Duodenal mucosa (tissue), 2 donors: ENCODE measurements around the gene SIRPD.
"Not testable (repeated sequence)": the region's sequence is repeated elsewhere in the genome, so short reads cannot be mapped to it uniquely, and the experiment has no call there.

Experiments
- H3K27ac ChIP-seq: one replicate; pipeline ENCODE4 v1.7.0; 2013; ENCODE audit warnings: low read depth, low read length
- H3K27me3 ChIP-seq, 2 donors: one replicate each; pipeline ENCODE4 v1.7.0; 2013; ENCODE audit warnings: low read length in 2 of 2, control low read depth in 1 of 2; ENCODE audit not compliant: insufficient read depth in 2 of 2, control insufficient read depth in 1 of 2
- H3K36me3 ChIP-seq, 2 donors: one replicate each; pipeline ENCODE4 v1.7.0; 2013; ENCODE audit warnings: low read length in 2 of 2, control low read depth in 1 of 2; ENCODE audit not compliant: insufficient read depth in 2 of 2, control insufficient read depth in 1 of 2
- H3K4me1 ChIP-seq, 2 donors: one replicate each; pipeline ENCODE4 v1.7.0; 2013; ENCODE audit warnings: low read length in 2 of 2, control low read depth in 1 of 2; ENCODE audit not compliant: insufficient read depth in 2 of 2, control insufficient read depth in 1 of 2
- H3K4me3 ChIP-seq, 2 donors: one replicate each; pipeline ENCODE4 v1.7.0; 2013; ENCODE audit warnings: low read length in 2 of 2, low read depth in 1 of 2
- H3K9ac ChIP-seq, 2 donors: one replicate each; pipeline ENCODE4 v1.7.0; 2013; ENCODE audit warnings: low read length in 2 of 2, low read depth in 1 of 2
- H3K9me3 ChIP-seq, 2 donors: one replicate each; pipeline ENCODE4 v1.7.0; 2013; ENCODE audit warnings: low read length in 2 of 2, control low read depth in 1 of 2; ENCODE audit not compliant: control insufficient read depth in 1 of 2

The SIRPD gene

GRCh38 chr20:1557605-1558004 lies at the start of gene SIRPD:
Gene SIRPD, minus strand, starts transcription at chr20:1557705. Its CDS starts 52 bp downstream, at chr20:1557653.
- H3K4me1 ChIP-seq, result no peaks in the 10 kb centered on the region
- no peak within 1 kb of the TSS for H3K9ac ChIP-seq
- H3K9me3 ChIP-seq, result no peaks in the 10 kb centered on the region
- H3K4me3 ChIP-seq, result no peak within 1 kb of the TSS
- H3K27ac ChIP-seq, result no peak within 1 kb of the TSS
- H3K27me3 ChIP-seq, result peaks cover 0 to 4% of the 10 kb centered on the region in 2 donors
- H3K36me3 ChIP-seq, result no peaks in the 10 kb centered on the region

GRCh38 chr20:1600736-1601135 lies 43.2 kb upstream of the SIRPD start:
- H3K4me3 ChIP-seq, result no peak overlapping the region
- H3K27me3 ChIP-seq, result no peaks in the 10 kb centered on the region
- H3K36me3 ChIP-seq, result no peaks in the 10 kb centered on the region
- no peaks in the 10 kb centered on the region for H3K4me1 ChIP-seq
- no peak overlapping the region for H3K9ac ChIP-seq
- no peak overlapping the region for H3K27ac ChIP-seq
- H3K9me3 ChIP-seq, result no peaks in the 10 kb centered on the region

GRCh38 chr20:1595333-1595732 lies 37.8 kb upstream of the SIRPD start:
- Histone ChIP-seq H3K9ac (no peak overlapping the region), H3K4me1 (no peaks in the 10 kb centered on the region), H3K36me3 (no peaks in the 10 kb centered on the region), H3K9me3 (no peaks in the 10 kb centered on the region), H3K4me3 (no peak overlapping the region), H3K27ac (no peak overlapping the region), H3K27me3 (no peaks in the 10 kb centered on the region)

GRCh38 chr20:1588533-1589460 lies 31.3 kb upstream of the SIRPD start:
- Histone ChIP-seq H3K36me3 (no peaks in the 10 kb centered on the region), H3K4me1 (no peaks in the 10 kb centered on the region), H3K27ac (no peak overlapping the region), H3K9me3 (no peaks in the 10 kb centered on the region), H3K4me3 (no peak overlapping the region), H3K9ac (no peak overlapping the region), H3K27me3 (no peaks in the 10 kb centered on the region)

- H3K4me3 ChIP-seq, result no peak overlapping the region
- H3K27me3 ChIP-seq, result no peaks in the 10 kb centered on the region
- H3K9ac ChIP-seq, result no peak overlapping the region
- no peaks in the 10 kb centered on the region for H3K4me1 ChIP-seq
- no peak overlapping the region for H3K27ac ChIP-seq
- no peaks in the 10 kb centered on the region for H3K9me3 ChIP-seq
- no peaks in the 10 kb centered on the region for H3K36me3 ChIP-seq
Observed at GRCh38 chr20:1587781-1588532, 30.5 kb upstream of the SIRPD start.

- H3K9me3 ChIP-seq, result no peaks in the 10 kb centered on the region
- H3K4me1 ChIP-seq, result no peaks in the 10 kb centered on the region
- no peaks in the 10 kb centered on the region for H3K27me3 ChIP-seq
- no peak overlapping the region for H3K4me3 ChIP-seq
- no peak overlapping the region for H3K9ac ChIP-seq
- H3K36me3 ChIP-seq, result no peaks in the 10 kb centered on the region
- no peak overlapping the region for H3K27ac ChIP-seq
Observed at GRCh38 chr20:1579488-1579887, 22.0 kb upstream of the SIRPD start.

GRCh38 chr20:1577906-1578305 lies 20.4 kb upstream of the SIRPD start:
- H3K27me3 ChIP-seq, result no peaks in the 10 kb centered on the region
- no peaks in the 10 kb centered on the region for H3K36me3 ChIP-seq
- no peak overlapping the region for H3K4me3 ChIP-seq
- H3K9me3 ChIP-seq, result no peaks in the 10 kb centered on the region
- H3K4me1 ChIP-seq, result no peaks in the 10 kb centered on the region
- H3K9ac ChIP-seq, result no peak overlapping the region
- no peak overlapping the region for H3K27ac ChIP-seq

- not testable (repeated sequence) for H3K9me3 ChIP-seq, H3K27me3 ChIP-seq, H3K4me1 ChIP-seq, H3K9ac ChIP-seq, H3K4me3 ChIP-seq, H3K27ac ChIP-seq, H3K36me3 ChIP-seq
Observed at GRCh38 chr20:1577313-1577712, 19.8 kb upstream of the SIRPD start.

- Histone ChIP-seq H3K36me3 (no peaks in the 10 kb centered on the region), H3K4me1 (no peaks in the 10 kb centered on the region), H3K27ac (no peak overlapping the region), H3K9me3 (no peaks in the 10 kb centered on the region), H3K9ac (no peak overlapping the region), H3K27me3 (no peaks in the 10 kb centered on the region), H3K4me3 (no peak overlapping the region)
Observed at GRCh38 chr20:1576641-1577040, 19.1 kb upstream of the SIRPD start.

- H3K9ac ChIP-seq, H3K36me3 ChIP-seq, H3K4me3 ChIP-seq, H3K9me3 ChIP-seq, H3K27me3 ChIP-seq, H3K27ac ChIP-seq, H3K4me1 ChIP-seq: not testable (repeated sequence)
Observed at GRCh38 chr20:1576003-1576402, 18.5 kb upstream of the SIRPD start.
